LNCAP (cell line): ENCODE data around the gene TMEM203.

ENCODE experiments used
- CTCF ChIP-seq: fragments of 450-650 bp; IDR thresholded peaks from 2 replicates; pipeline ENCODE4 v1.5.1; 2017; ENCODE audit warnings: mild to moderate bottlenecking

The TMEM203 gene

GRCh38 chr9:137205126-137206069, at the start of gene TMEM203, which contains the start of gene NDOR1:
TMEM203 (minus strand) TSS chr9:137205648; CDS start chr9:137205414, 234 bp downstream.
NDOR1 (plus strand) TSS chr9:137205700; CDS start chr9:137205778, 78 bp downstream.
- TF ChIP-seq CTCF = no peak

GRCh38 chr9:137254624-137255447, 49.4 kb upstream of the TMEM203 start, which contains the start of gene NELFB:
NELFB (plus strand) TSS chr9:137255327.
- TF ChIP-seq CTCF = no peak

GRCh38 chr9:137253717-137254623, 48.5 kb upstream of the TMEM203 start:
- no peak for TF ChIP-seq CTCF

GRCh38 chr9:137252555-137253506, 47.4 kb upstream of the TMEM203 start:
- no peak for TF ChIP-seq CTCF

GRCh38 chr9:137251490-137252268, 46.2 kb upstream of the TMEM203 start:
- no peak for TF ChIP-seq CTCF

- no peak for TF ChIP-seq CTCF
Measured at GRCh38 chr9:137251194-137251461, 45.7 kb upstream of the TMEM203 start, which contains the start of gene STPG3. STPG3 (plus strand) TSS chr9:137251286; CDS start chr9:137251287, 1 bp downstream.
